GM18870 (cell line): Measurements from ENCODE around the gene BNIPL.

Experiments
- ATAC-seq: cut with Tn5 transposase; IDR thresholded peaks from one replicate; pipeline ENCODE4 v1.9.1; 2021; ENCODE audit warnings: moderate library complexity; ENCODE audit not compliant: unreplicated experiment

The BNIPL gene

DNA sequence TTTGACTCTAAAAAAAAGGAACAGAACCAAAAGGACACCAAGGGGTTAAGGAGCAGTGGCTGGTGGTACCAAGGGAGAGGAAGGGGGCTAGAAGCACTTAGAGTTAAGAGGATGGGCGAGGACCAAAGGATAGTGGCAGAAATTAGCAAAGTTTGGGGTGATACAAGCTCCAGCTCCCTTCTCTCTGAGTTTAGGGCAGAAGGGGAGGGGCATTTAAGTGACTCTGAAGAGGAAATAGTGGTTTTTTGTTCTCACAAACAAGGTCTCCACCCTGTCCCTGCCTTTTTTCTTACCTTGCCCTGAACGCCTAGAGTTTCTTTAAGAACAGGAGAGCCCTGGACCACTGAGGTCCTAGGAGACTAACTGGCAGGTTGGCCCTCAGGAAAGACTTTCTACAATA, 19.8 kb downstream of the BNIPL start:
- no peak for ATAC-seq

- ATAC-seq: no peak
Measured at GRCh38 chr1:151058692-151059091, 22.3 kb downstream of the BNIPL start.

DNA sequence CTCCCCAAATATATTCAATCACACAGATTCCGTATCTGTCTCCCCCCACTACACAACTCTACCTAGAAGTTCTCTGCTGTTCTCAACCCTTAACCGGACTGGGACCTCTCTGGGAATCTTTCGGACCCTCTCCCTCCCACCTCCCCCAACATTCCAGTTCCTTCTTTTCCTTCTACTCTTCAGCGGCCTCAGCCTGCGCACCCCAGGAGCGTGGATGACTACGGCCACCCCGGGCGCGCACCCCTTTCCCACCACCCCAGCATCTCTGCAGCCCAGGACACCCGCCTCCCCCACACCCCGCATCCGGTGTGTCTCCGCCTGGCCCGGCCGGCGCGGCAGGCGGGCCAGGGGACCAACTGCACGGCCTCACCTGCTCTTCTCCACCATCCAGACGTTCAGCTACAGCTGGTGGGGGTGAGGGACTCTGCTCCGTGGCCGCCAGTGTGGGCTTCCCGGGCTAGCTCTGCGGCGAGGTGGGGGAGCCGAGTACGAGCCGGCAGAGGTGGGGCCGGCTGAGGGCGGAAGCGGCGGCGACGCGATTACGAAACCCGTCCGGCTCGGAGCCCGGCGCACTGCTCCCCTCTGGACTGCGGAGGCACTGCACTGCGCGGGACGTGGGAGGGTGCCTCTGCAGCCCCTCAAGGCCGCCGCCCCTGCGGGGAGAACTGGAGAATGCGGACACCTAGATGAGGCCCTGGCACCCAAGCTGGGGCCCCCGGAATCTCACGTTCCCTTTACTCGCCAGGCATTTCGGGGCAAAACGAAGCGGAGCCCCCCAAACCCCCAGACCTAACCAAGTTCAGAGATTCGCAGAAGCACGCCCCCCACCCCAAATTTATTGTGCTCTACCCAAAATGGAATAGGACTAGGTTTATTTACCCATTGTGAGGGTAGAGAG, 23.0 kb downstream of the BNIPL start, which contains the start of gene CDC42SE1:
Gene CDC42SE1, minus strand, starts transcription at position 514 of the 898 bp plus-strand sequence. CDS start 3,892 bp downstream, outside the sequence.
- no peak for ATAC-seq

- no peak for ATAC-seq
Measured at GRCh38 chr1:151060007-151060656, 23.7 kb downstream of the BNIPL start, which contains the start of gene MLLT11. Gene MLLT11 (plus strand): TSS chr1:151060397. CDS start chr1:151067225, 6,828 bp downstream.

DNA sequence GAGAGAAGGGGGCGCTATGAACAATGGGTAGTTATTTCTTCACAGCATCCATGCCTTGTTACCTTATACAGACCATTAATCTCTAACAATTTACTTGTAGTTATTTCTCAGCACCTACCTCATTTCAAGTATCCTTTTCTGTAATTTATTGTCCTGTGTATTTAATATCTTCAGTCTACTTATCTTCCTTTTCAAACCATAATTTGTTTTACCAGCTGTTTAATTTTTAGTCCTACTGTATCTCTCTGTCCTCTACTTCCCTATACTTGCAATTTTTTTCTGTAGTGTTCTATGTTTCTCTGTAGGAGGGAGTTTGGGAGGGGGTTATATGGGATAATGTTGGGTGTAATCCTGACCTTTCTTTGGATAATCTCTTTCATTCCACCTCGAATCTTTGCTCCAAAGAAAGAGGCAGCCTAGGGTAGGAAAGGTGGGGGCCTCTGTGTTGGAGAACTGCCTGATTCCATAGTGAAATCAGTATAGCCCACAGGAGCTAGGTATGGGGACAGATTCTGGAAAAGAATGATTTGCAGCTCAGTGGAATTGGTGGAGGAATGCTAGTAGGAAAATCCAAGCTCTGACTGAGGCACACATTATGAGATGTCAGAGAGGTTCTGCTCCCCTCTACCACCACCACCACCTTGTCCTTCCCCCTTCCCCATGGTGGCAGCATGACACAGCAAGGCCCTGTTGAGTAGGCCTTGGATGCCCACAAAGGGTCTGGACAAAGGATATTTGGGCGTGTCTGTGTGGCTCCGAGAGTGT, 24.5 kb downstream of the BNIPL start:
- no peak for ATAC-seq

- no peak for ATAC-seq
Measured at GRCh38 chr1:151061704-151062103, 25.3 kb downstream of the BNIPL start.

DNA sequence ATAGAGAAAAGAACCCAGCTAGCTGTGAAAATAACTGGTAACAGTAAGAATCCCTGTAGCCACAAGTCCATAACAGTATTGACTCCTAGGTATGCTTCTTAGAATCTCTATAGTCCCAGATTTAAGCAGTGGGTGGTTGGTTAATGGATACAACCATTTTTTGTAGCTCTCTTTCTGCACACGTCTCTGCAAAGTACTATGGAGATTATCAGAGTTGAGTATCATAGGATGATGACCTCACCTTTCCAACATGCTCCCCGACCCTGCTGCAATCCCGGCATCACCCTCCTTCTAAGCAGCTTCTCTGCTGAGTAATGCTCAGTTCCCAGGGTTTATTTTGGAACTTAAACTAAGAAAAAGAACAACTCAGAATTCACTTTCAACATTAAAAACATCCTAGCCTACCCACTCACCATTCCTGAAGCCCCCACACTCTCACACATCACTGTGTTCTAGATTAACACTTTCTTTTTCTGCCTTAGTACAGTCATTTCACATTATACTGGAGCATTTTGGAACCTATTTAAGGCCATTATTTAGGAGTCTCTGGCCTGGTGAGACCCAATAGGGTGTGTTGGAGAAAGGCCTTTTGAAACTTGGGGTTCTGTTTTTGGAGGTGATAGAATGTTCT, 26.5 kb downstream of the BNIPL start:
- ATAC-seq: no peak

DNA sequence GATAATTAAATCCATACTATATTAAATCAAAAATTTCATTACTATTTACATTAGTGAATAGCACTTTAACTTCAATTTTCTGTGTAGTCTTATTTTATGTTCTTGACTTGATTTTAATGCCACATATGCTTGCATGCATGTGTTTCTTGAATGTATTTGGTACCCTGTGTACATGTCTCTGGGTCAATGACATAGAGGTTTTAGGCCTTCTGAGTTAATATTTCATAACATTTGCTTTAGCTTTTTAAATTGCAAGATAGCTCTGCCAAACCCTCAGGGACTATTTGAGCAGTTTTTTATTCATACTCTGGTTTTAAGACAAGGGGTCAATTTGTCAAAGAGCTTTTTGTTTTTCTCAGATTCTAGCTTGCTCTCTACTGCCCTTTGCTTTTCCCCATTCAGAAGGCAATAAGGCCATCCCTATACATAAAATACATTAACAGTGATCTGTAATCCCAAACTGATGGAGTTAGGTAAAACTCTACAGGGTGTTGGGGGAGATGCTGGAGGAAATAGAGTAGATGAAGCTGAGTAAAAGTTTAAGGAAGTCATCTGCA, 28.8 kb downstream of the BNIPL start:
- no peak for ATAC-seq

GRCh38 chr1:151067185-151067584, 30.8 kb downstream of the BNIPL start:
- no peak for ATAC-seq

- ATAC-seq: no peak
Measured at GRCh38 chr1:151069103-151069486, 32.7 kb downstream of the BNIPL start.

DNA sequence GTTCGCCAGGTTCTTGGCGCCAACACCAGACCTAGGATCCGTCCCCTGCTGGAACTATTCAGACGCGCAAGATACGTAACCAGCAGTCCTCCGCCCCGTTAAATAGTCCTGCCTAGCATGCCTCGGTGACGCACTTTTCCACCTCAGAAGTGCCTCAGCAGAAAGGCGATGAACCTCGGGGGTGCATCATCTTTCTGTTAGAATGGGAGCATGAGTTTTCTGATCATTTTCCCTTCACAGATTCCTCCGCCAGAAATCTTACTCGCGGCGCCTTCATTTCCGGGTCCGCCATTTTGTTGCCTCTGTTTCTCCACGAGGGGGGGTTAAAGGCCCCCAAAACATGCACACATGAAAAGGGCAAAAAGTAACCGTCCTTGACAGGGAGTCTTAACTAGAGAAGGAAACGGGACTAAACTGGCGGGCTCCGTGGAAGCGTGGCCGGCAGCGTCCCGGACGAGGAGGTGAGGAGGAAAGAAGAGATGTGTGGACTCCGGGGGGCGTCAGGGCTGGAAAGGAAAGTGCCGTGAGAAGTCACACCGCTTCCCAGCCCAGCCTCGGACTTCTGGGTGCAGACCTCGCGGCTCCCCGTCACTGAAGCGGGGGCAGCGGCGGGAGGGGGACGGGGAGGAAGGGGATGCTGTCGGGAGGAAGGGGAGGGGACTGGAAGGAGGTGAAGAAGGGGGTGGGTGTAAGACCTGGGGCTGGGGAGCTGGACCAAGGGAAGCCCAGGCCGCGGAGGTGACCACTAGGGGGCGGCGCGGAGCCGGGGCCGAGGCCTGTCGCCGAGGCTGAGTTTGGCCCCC, 34.3 kb downstream of the BNIPL start, which contains the start of gene GABPB2:
Gene GABPB2, plus strand, starts transcription at position 288 of the 803 bp plus-strand sequence. CDS start 17,429 bp downstream, outside the sequence.
- no peak for ATAC-seq

DNA sequence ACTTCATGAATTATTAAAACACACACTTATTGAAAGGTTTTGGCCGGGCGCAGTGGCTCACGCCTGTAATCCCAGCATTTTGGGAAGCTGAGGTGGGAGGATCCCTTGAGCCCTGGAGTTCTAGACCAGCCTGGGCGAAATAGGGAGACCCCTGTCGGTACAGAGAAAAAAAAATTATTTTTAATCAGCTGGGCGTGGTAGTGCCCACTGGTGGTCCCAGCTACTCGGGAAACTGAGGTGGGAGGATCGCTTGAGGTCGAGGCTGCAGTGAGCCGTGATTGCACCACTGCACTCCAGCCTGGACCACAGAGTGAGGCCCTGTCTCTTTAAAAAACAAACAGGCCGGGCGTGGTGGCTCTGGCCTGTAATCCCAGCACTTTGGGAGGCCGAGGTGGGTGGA, 35.8 kb downstream of the BNIPL start:
- ATAC-seq: no peak

- ATAC-seq: no peak
Measured at GRCh38 chr1:151085953-151086559, 49.7 kb downstream of the BNIPL start.
